ENCODE data around the gene SGCE.

- TF ChIP-seq CTCF (IDR thresholded peaks at IDR 0.05; ENCODE audit: low read depth, low read length, missing input control) (no peak), REST (IDR thresholded peaks at IDR 0.05) (no peak), JUND (IDR thresholded peaks at IDR 0.05) (no peak)
These were observed 80.3 kb downstream of the SGCE start for GRCh38 chr7:94575646-94576045.
